Measurements from ENCODE around the gene MYO19. TPM values are rescaled to one million over a fixed set of nuclear protein-coding genes. Genes with fewer than 3 reads are reported as not detected.

The MYO19 gene
- total RNA-seq, 1 experiment from 2014 or later = 167 TPM

- no peaks in the 10 kb centered on the region for H4K20me1 ChIP-seq (ENCODE audit: insufficient read depth)
- H3K4me3 ChIP-seq (replicated peaks in 1 of 2; ENCODE audit: low read depth in 1 of 2, low read length in 2 of 2) = no peak overlapping the region
- H3K9me2 ChIP-seq (ENCODE audit: insufficient read depth) = no peaks in the 10 kb centered on the region
- H3K9ac ChIP-seq (ENCODE audit: low read length) = no peak overlapping the region
- no peak overlapping the region for H3K4me2 ChIP-seq (ENCODE audit: low read length)
- CTCF ChIA-PET = no interaction called here
- no peaks in the 10 kb centered on the region; a peak in 1 of 4 replicates for H3K36me3 ChIP-seq (ENCODE audit: control insufficient read depth in 1 of 2, insufficient read depth in 2 of 2, low read length in 2 of 2)
- H3K9me3 ChIP-seq (ENCODE audit: control insufficient read depth in 1 of 2, insufficient read depth in 1 of 2, low read depth in 1 of 2, low read length in 2 of 2) = no peaks in the 10 kb centered on the region
- peaks cover 59% of the 10 kb centered on the region for H3K27me3 ChIP-seq (ENCODE audit: insufficient read depth, low read length)
- POLR2A ChIA-PET = no interaction called here
- no peaks in the 10 kb centered on the region for H3K4me1 ChIP-seq (ENCODE audit: control insufficient read depth in 1 of 2, insufficient read depth in 2 of 2, low read length in 2 of 2)
- no peak overlapping the region for H2AFZ ChIP-seq (ENCODE audit: low read depth, low read length, poor library complexity, severe bottlenecking)
- DNase-seq (ENCODE audit: low read depth, low spot score) = no peak
- H3K27ac ChIP-seq (ENCODE audit: low read depth, low read length) = no peak overlapping the region
- no peaks in the 10 kb centered on the region for H3K79me2 ChIP-seq (ENCODE audit: insufficient read depth, low read length)
- ATAC-seq = no peak
- RAD21 ChIA-PET (ENCODE audit: low non-redundant PET in 1 of 2, low total read pairs in 2 of 2, uncharacterized antibody in 2 of 2, unreplicated experiment in 2 of 2) = no interaction called here
- intact Hi-C loops (cut with micrococcal nuclease) = no loop called here
- TF ChIP-seq EZH2phosphoT487 (IDR thresholded peaks at IDR 0.05; ENCODE audit: borderline replicate concordance) (no peak), SIN3A (IDR thresholded peaks at IDR 0.05; ENCODE audit: low read depth) (no peak), SRF (IDR thresholded peaks at IDR 0.05; ENCODE audit: low read depth) (no peak), REST (IDR thresholded peaks at IDR 0.05; ENCODE audit: low read depth) (no peak), ATF3 (IDR thresholded peaks at IDR 0.05) (no peak), RAD21 (IDR thresholded peaks at IDR 0.05; ENCODE audit: low read depth) (no peak), POLR2AphosphoS5 (IDR thresholded peaks at IDR 0.05; ENCODE audit: low read depth, low read length) (no peak), ELF1 (IDR thresholded peaks at IDR 0.05; ENCODE audit: borderline replicate concordance, low read depth) (no peak), EZH2 (IDR thresholded peaks at IDR 0.05) (no peak)
- BruUV-seq (replicated peaks) = no TSS peak
These were observed 64.2 kb downstream of the MYO19 start for GRCh38 chr17:36470499-36470898.

Measured in HCT116 (cell line).